Hepatocyte (in vitro differentiated cells): Measurements from ENCODE around the gene USP10.

ENCODE experiments used
- EZH2 ChIP-seq: fragments of 200-600 bp; sonication (generic); IDR thresholded peaks from 2 replicates; pipeline ENCODE4 v1.6.1; 2016; ENCODE audit warnings: antibody characterized with exemption, mild to moderate bottlenecking, borderline replicate concordance
- EZH2phosphoT487 ChIP-seq: fragments of 200-600 bp; sonication (generic); IDR thresholded peaks from one replicate; pipeline ENCODE4 v1.6.1; 2018; ENCODE audit warnings: antibody characterized with exemption, mild to moderate bottlenecking, low read depth, moderate library complexity; ENCODE audit not compliant: unreplicated experiment, severe bottlenecking
- TF ChIP-seq, protein P1 (sequence below): fragments of 200-600 bp; sonication (generic); IDR thresholded peaks from 2 replicates; pipeline ENCODE4 v1.5.1; 2016; ENCODE audit warnings: antibody characterized with exemption, mild to moderate bottlenecking; ENCODE audit not compliant: poor library complexity

DNA sequence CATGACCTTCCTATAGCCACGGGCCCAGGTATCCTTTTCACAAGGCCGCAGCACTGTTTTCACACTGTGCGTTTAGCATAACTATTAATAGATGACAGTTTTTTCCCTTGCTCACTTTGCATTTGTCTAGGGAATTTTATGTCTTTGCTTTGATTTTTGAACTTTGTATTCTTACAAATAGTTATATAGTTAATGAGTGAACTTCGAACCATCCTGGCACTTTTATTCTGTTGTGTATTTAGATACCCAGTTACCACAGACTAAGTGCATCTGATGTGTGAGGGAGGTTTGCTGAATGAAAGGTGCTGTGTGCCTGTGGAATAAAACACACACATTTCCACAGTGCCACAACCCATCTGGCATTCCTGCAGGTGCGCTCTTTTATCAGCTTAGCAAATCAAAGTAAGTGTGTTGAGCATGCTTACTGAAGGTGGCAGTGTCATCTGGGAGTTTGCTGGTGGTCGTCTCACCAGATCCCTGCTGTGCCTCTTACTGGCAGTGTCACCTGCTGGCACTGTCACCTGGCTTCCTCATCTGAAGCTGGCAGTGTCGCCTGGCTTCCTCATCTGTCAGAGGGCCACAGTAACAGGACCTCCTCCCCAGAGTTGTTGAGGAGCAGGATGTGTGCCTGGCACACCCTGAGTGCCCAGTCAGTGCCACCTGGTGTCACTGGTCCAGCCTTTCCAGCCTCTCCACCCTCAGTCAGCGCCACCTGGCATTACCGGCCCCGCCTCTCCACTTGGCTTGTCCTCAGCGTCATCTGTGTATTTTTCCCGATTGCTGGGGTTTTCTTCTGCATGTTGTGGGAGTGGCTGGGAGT is 37.6 kb downstream of the USP10 start:
- TF ChIP-seq, protein P1, sequence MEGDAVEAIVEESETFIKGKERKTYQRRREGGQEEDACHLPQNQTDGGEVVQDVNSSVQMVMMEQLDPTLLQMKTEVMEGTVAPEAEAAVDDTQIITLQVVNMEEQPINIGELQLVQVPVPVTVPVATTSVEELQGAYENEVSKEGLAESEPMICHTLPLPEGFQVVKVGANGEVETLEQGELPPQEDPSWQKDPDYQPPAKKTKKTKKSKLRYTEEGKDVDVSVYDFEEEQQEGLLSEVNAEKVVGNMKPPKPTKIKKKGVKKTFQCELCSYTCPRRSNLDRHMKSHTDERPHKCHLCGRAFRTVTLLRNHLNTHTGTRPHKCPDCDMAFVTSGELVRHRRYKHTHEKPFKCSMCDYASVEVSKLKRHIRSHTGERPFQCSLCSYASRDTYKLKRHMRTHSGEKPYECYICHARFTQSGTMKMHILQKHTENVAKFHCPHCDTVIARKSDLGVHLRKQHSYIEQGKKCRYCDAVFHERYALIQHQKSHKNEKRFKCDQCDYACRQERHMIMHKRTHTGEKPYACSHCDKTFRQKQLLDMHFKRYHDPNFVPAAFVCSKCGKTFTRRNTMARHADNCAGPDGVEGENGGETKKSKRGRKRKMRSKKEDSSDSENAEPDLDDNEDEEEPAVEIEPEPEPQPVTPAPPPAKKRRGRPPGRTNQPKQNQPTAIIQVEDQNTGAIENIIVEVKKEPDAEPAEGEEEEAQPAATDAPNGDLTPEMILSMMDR = no peak
- TF ChIP-seq EZH2 (no peak), EZH2phosphoT487 (no peak)
